Naive thymus-derived CD4-positive, alpha-beta T cell (primary cell): ENCODE measurements around the gene FOXB1. TPM values are rescaled to one million over a fixed set of nuclear protein-coding genes. Genes with fewer than 3 reads are reported as not detected.

Source experiments
- ATAC-seq: fragments of 150-1000 bp; cut with Tn5 transposase; 2 replicates; pipeline ENCODE4 v1.10.0; 2021; ENCODE audit warnings: mild to moderate bottlenecking, moderate library complexity
- CTCF ChIA-PET: fragments of 350-600 bp; sonication (Branson Sonifier 250); formaldehyde crosslinking; loops from one replicate; lab custom pipeline; 2021; ENCODE audit warnings: antibody characterized with exemption; lab: Charles Lee
- POLR2A ChIA-PET: fragments of 350-600 bp; sonication (Branson Sonifier 250); formaldehyde crosslinking; loops from one replicate; lab custom pipeline; 2021; ENCODE audit warnings: antibody characterized with exemption, inconsistent platforms; lab: Charles Lee
- DNase-seq, 9 donors: peaks; one replicate each; pipeline versions ENCODE4 v3.0.0 to v3.0.0-alpha.2; 2020 to 2022; ENCODE audit warnings: mixed read lengths in 1 of 9
- H3K27ac ChIP-seq: one replicate; pipeline ENCODE4 v1.7.0; 2013; ENCODE audit warnings: mild to moderate bottlenecking, low read depth, low read length, moderate library complexity
- H3K27me3 ChIP-seq, 2 donors: one replicate each; pipeline ENCODE4 v1.7.0; 2013; ENCODE audit warnings: low read length in 2 of 2, mild to moderate bottlenecking in 2 of 2, moderate library complexity in 2 of 2; ENCODE audit not compliant: control insufficient read depth in 2 of 2, insufficient read depth in 2 of 2
- H3K36me3 ChIP-seq, 3 experiments: 1 replicate in 2 of 3; 2 replicates in 1 of 3; pipeline ENCODE4 v1.7.0; 2013; ENCODE audit warnings: low read length in 3 of 3, mild to moderate bottlenecking in 3 of 3, moderate library complexity in 1 of 3; ENCODE audit not compliant: insufficient read depth in 3 of 3, control insufficient read depth in 2 of 3
- H3K4me1 ChIP-seq, 2 donors: one replicate each; pipeline ENCODE4 v1.7.0; 2013; ENCODE audit warnings: low read length in 2 of 2, mild to moderate bottlenecking in 2 of 2, moderate library complexity in 1 of 2; ENCODE audit not compliant: control insufficient read depth in 2 of 2, insufficient read depth in 2 of 2
- H3K4me3 ChIP-seq: 2 replicates; pipeline ENCODE4 v1.7.0; 2013; ENCODE audit warnings: mild to moderate bottlenecking, low read length
- H3K9me3 ChIP-seq, 3 experiments: 1 replicate in 2 of 3; 2 replicates in 1 of 3; pipeline ENCODE4 v1.7.0; 2013; ENCODE audit warnings: low read length in 3 of 3; ENCODE audit not compliant: control insufficient read depth in 2 of 3
- H3K27ac Mint-ChIP-seq, 9 donors: one replicate each; pipeline ENCODE4 v1.8.0; 2020 to 2022; ENCODE audit warnings: mixed read lengths in 9 of 9, mild to moderate bottlenecking in 8 of 9, moderate library complexity in 5 of 9, inconsistent platforms in 2 of 9
- H3K27me3 Mint-ChIP-seq, 5 donors: one replicate each; pipeline ENCODE4 v1.8.0; 2021 to 2022; ENCODE audit warnings: mixed read lengths in 5 of 5, mild to moderate bottlenecking in 1 of 5
- H3K36me3 Mint-ChIP-seq, 5 donors: one replicate each; pipeline ENCODE4 v1.8.0; 2020 to 2022; ENCODE audit warnings: mixed read lengths in 5 of 5, mild to moderate bottlenecking in 3 of 5, inconsistent platforms in 1 of 5
- H3K4me1 Mint-ChIP-seq, 7 donors: one replicate each; pipeline ENCODE4 v1.8.0; 2020 to 2022; ENCODE audit warnings: mixed read lengths in 7 of 7, mild to moderate bottlenecking in 3 of 7, inconsistent platforms in 1 of 7
- H3K4me3 Mint-ChIP-seq, 10 donors: one replicate each; pipeline ENCODE4 v1.8.0; 2020 to 2022; ENCODE audit warnings: mild to moderate bottlenecking in 10 of 10, mixed read lengths in 10 of 10, moderate library complexity in 6 of 10, inconsistent platforms in 2 of 10
- H3K9me3 Mint-ChIP-seq, 11 donors: one replicate each; pipeline ENCODE4 v1.8.0; 2020 to 2022; ENCODE audit warnings: mixed read lengths in 11 of 11, mild to moderate bottlenecking in 4 of 11, inconsistent platforms in 1 of 11, moderate library complexity in 1 of 11
- intact Hi-C, 2 donors: fragments of 100-400 bp; cut with micrococcal nuclease; formaldehyde crosslinking; loops; one replicate each; pipeline ENCODE4 v1.15.1; 2023
- polyA plus RNA-seq, 2 donors: library from polyadenylated mRNA; unstranded; fragments of 300-500 nt; fragmentation: Illumina TruSeq; gene quantifications; one replicate each; pipeline ENCODE4 v1.2.3, GENCODE V29; 2021
- total RNA-seq, 6 experiments: library from RNA in 5 of 6; stranded (reverse) in 5 of 6; gene quantifications; 1 replicate in 5 of 6; 2 replicates in 1 of 6; pipeline ENCODE4 v1.2.3 and lab custom pipeline; 2021 to 2026

The FOXB1 gene
- total and polyA plus RNA-seq, 7 experiments from 2014 or later: 0.12 to 0.97 (median 0.27) TPM; not detected in 2

GRCh38 chr15:59966262-59966661, 37.8 kb upstream of the FOXB1 start:
- Histone ChIP-seq H3K27ac (no peak overlapping the region), H3K27me3 (no peaks in the 10 kb centered on the region), H3K9me3 (no peaks in the 10 kb centered on the region), H3K4me3 (no peak overlapping the region), H3K4me1 (no peaks in the 10 kb centered on the region), H3K36me3 (no peaks in the 10 kb centered on the region)
- DNase-seq (no peak), ATAC-seq (no peak)
- CTCF ChIA-PET: interaction anchor here (0.6 kb wide), 2 partner anchors 79 to 226 kb away, joined by 3 read pairs; no protein-coding TSS in a partner anchor
- Mint-ChIP-seq H3K27me3 (peaks cover 0 to 27% (median 5%) of the 10 kb centered on the region in 5 donors), H3K36me3 (peaks cover 0 to 13% (median 0%) of the 10 kb centered on the region in 5 donors), H3K4me3 (no peak overlapping the region), H3K4me1 (peaks cover 0 to 13% (median 3%) of the 10 kb centered on the region in 7 donors), H3K27ac (no peak overlapping the region), H3K9me3 (peaks cover 0 to 27% (median 6%) of the 10 kb centered on the region in 11 donors)
- intact Hi-C loops: no loop called here
- POLR2A ChIA-PET: interaction anchor here (0.6 kb wide), 1 partner anchor 167 kb away, joined by 5 read pairs; no protein-coding TSS in a partner anchor

- CTCF ChIA-PET: no interaction called here
These were observed 35.8 kb upstream of the FOXB1 start for GRCh38 chr15:59968314-59968713.

GRCh38 chr15:59972241-59972640, 31.9 kb upstream of the FOXB1 start:
- no peak for ATAC-seq
- no peak for DNase-seq
- ChIA-PET POLR2A (interaction anchor here (0.5 to 1.2 kb wide), 4 partner anchors 35 to 591 kb away, joined by 3 to 8 read pairs (median 3); no protein-coding TSS in a partner anchor), CTCF (no interaction called here)
- Mint-ChIP-seq H3K9me3 (peaks cover 0 to 12% (median 0%) of the 10 kb centered on the region in 11 donors), H3K36me3 (peaks cover 0 to 16% (median 0%) of the 10 kb centered on the region in 5 donors), H3K4me3 (no peak overlapping the region), H3K27ac (no peak overlapping the region), H3K27me3 (peaks cover 0 to 39% (median 5%) of the 10 kb centered on the region in 5 donors), H3K4me1 (peaks cover 13 to 34% (median 31%) of the 10 kb centered on the region in 7 donors)
- H3K4me1 ChIP-seq: peaks cover 15 to 20% of the 10 kb centered on the region in 2 donors
- intact Hi-C loops: no loop called here
- no peak overlapping the region for H3K27ac ChIP-seq
- H3K9me3 ChIP-seq: no peaks in the 10 kb centered on the region
- no peak overlapping the region for H3K4me3 ChIP-seq
- no peaks in the 10 kb centered on the region for H3K27me3 ChIP-seq
- H3K36me3 ChIP-seq: no peaks in the 10 kb centered on the region

More at GRCh38 chr15:59968314-59968713, 35.8 kb upstream of the FOXB1 start:
- peaks cover 0 to 9% (median 1%) of the 10 kb centered on the region in 11 donors for H3K9me3 Mint-ChIP-seq
- no peak overlapping the region for H3K27ac ChIP-seq
- H3K27ac Mint-ChIP-seq: no peak overlapping the region
- intact Hi-C loops: no loop called here
- POLR2A ChIA-PET: no interaction called here
- ATAC-seq (no peak), DNase-seq (no peak)
- H3K27me3 ChIP-seq: no peaks in the 10 kb centered on the region
- H3K36me3 ChIP-seq: no peaks in the 10 kb centered on the region
- H3K27me3 Mint-ChIP-seq: peaks cover 0 to 36% (median 5%) of the 10 kb centered on the region in 5 donors
- no peaks in the 10 kb centered on the region for H3K4me1 ChIP-seq
- no peaks in the 10 kb centered on the region for H3K9me3 ChIP-seq
- H3K4me3 ChIP-seq: no peak overlapping the region
- H3K4me3 Mint-ChIP-seq: no peak overlapping the region
- peaks cover 0 to 14% (median 0%) of the 10 kb centered on the region in 5 donors for H3K36me3 Mint-ChIP-seq
- peaks cover 0 to 13% (median 5%) of the 10 kb centered on the region in 7 donors for H3K4me1 Mint-ChIP-seq

GRCh38 chr15:59976480-59977271, 27.4 kb upstream of the FOXB1 start:
- Mint-ChIP-seq H3K4me1 (peaks cover 13 to 43% (median 38%) of the 10 kb centered on the region in 7 donors), H3K27ac (peak overlapping the region in 8 of 9 donors; percentile 60 to 80 (median 74)), H3K4me3 (peak overlapping the region; percentile 12 to 83 (median 70)), H3K36me3 (peaks cover 0 to 24% (median 0%) of the 10 kb centered on the region in 5 donors), H3K27me3 (peaks cover 0 to 27% (median 0%) of the 10 kb centered on the region in 5 donors), H3K9me3 (peaks cover 0 to 16% (median 3%) of the 10 kb centered on the region in 11 donors)
- ChIA-PET POLR2A (interaction anchor here (0.9 to 2.5 kb wide), 5 partner anchors 9 to 151 kb away, joined by 3 to 7 read pairs (median 3); no protein-coding TSS in a partner anchor), CTCF (interaction anchor here (0.5 to 1.2 kb wide), 3 partner anchors 15 to 286 kb away, joined by 3 to 4 read pairs (median 3); no protein-coding TSS in a partner anchor)
- intact Hi-C loops: loop anchor here (1.0 to 2.0 kb wide), 4 partner anchors 30 to 151 kb away; no protein-coding TSS in a partner anchor
- H3K4me3 ChIP-seq: no peak overlapping the region
- ATAC-seq (peak; percentile 98), DNase-seq (peak in 8 of 9 donors; percentile 38 to 90 (median 86))
- no peaks in the 10 kb centered on the region for H3K27me3 ChIP-seq
- no peaks in the 10 kb centered on the region for H3K9me3 ChIP-seq
- no peaks in the 10 kb centered on the region for H3K36me3 ChIP-seq
- peaks cover 21 to 23% of the 10 kb centered on the region in 2 donors for H3K4me1 ChIP-seq
- no peak overlapping the region for H3K27ac ChIP-seq

- no peak for ATAC-seq
- peaks cover 2 to 12% of the 10 kb centered on the region in 2 donors for H3K4me1 ChIP-seq
These were observed 12.3 kb upstream of the FOXB1 start for GRCh38 chr15:59991834-59992233.

GRCh38 chr15:59993041-59993750, 10.9 kb upstream of the FOXB1 start:
- CTCF ChIA-PET: no interaction called here
- Mint-ChIP-seq H3K4me1 (peaks cover 17 to 40% (median 32%) of the 10 kb centered on the region in 7 donors), H3K27ac (no peak overlapping the region), H3K4me3 (peak overlapping the region in 1 of 10 donors; percentile 39), H3K27me3 (peaks cover 65 to 89% (median 78%) of the 10 kb centered on the region in 5 donors), H3K9me3 (peaks cover 0 to 12% (median 0%) of the 10 kb centered on the region in 11 donors), H3K36me3 (peaks cover 0 to 4% (median 0%) of the 10 kb centered on the region in 5 donors)
- H3K9me3 ChIP-seq: no peaks in the 10 kb centered on the region
- no peak overlapping the region for H3K27ac ChIP-seq
- intact Hi-C loops: no loop called here
- H3K4me3 ChIP-seq: no peak overlapping the region
- peaks cover 7 to 19% of the 10 kb centered on the region in 2 donors for H3K4me1 ChIP-seq
- no peaks in the 10 kb centered on the region for H3K36me3 ChIP-seq
- peaks cover 34 to 46% of the 10 kb centered on the region in 2 donors for H3K27me3 ChIP-seq
- POLR2A ChIA-PET: interaction anchor here (2.2 kb wide), 1 partner anchor 12 kb away, joined by 8 read pairs; the partner anchor contains the start of gene FOXB1
- DNase-seq (no peak), ATAC-seq (no peak)

More at GRCh38 chr15:59991834-59992233, 12.3 kb upstream of the FOXB1 start:
- peaks cover 25 to 32% of the 10 kb centered on the region in 2 donors for H3K27me3 ChIP-seq
- no peak overlapping the region for H3K4me3 ChIP-seq
- Mint-ChIP-seq H3K27me3 (peaks cover 52 to 88% (median 70%) of the 10 kb centered on the region in 5 donors), H3K9me3 (peaks cover 0 to 12% (median 4%) of the 10 kb centered on the region in 11 donors), H3K27ac (no peak overlapping the region), H3K4me1 (peaks cover 13 to 30% (median 25%) of the 10 kb centered on the region in 7 donors), H3K36me3 (peaks cover 0 to 5% (median 0%) of the 10 kb centered on the region in 5 donors), H3K4me3 (no peak overlapping the region)
- no peaks in the 10 kb centered on the region for H3K9me3 ChIP-seq
- H3K36me3 ChIP-seq: no peaks in the 10 kb centered on the region
- ChIA-PET CTCF (interaction anchor here (1.2 to 1.5 kb wide), 2 partner anchors 10 to 15 kb away, joined by 3 to 4 read pairs; no protein-coding TSS in a partner anchor), POLR2A (interaction anchor here (0.6 kb wide), 1 partner anchor 618 kb away, joined by 3 read pairs; no protein-coding TSS in a partner anchor)
- DNase-seq: no peak
- H3K27ac ChIP-seq: no peak overlapping the region
- intact Hi-C loops: no loop called here
